Measurements from ENCODE around the gene GABRE.

DNA sequence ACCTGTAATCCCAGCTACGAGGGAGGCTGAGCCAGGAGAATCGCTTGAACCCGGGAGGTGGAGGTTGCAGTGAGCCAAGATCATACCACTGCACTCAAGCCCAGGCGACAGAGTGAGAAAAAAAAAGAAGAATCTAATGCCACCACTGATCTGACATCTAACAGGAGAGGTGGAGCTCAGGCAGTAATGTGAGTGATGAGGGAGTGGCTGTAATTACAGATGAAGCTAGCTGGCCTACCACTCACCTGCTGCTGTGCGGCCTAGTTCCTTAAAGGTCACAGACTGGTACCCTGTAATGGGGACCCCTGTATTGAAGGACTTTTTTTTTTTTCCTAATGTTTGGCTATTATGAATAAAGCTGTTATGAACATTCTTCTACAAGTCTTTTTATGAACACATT lies 25.3 kb upstream of the GABRE start:
- no peak for TF ChIP-seq POLR2A (IDR thresholded peaks at IDR 0.05)
- TF ChIP-seq, protein P1, sequence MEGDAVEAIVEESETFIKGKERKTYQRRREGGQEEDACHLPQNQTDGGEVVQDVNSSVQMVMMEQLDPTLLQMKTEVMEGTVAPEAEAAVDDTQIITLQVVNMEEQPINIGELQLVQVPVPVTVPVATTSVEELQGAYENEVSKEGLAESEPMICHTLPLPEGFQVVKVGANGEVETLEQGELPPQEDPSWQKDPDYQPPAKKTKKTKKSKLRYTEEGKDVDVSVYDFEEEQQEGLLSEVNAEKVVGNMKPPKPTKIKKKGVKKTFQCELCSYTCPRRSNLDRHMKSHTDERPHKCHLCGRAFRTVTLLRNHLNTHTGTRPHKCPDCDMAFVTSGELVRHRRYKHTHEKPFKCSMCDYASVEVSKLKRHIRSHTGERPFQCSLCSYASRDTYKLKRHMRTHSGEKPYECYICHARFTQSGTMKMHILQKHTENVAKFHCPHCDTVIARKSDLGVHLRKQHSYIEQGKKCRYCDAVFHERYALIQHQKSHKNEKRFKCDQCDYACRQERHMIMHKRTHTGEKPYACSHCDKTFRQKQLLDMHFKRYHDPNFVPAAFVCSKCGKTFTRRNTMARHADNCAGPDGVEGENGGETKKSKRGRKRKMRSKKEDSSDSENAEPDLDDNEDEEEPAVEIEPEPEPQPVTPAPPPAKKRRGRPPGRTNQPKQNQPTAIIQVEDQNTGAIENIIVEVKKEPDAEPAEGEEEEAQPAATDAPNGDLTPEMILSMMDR (IDR thresholded peaks at IDR 0.05) = no peak

Measured in ovary (tissue), 3 donors.